AG09319 (cell line): ENCODE results near the gene GPR75.
"Not testable (repeated sequence)": the region's sequence is repeated elsewhere in the genome, so short reads cannot be mapped to it uniquely, and the experiment has no call there.

Source experiments
- DNase-seq: peaks from one replicate; pipeline ENCODE4 v3.0.0-alpha.2; 2010; ENCODE audit warnings: low read depth; ENCODE audit errors: extremely low read depth
- CTCF ChIP-seq: IDR thresholded peaks from 2 replicates; pipeline ENCODE4 v1.5.1; 2011; ENCODE audit warnings: low read depth, mild to moderate bottlenecking, inconsistent platforms, low read length, moderate library complexity

GPR75 gene

GRCh38 chr2:53856272-53856671 lies 3.5 kb downstream of the GPR75 start:
- TF ChIP-seq CTCF = no peak
- DNase-seq = no peak

- TF ChIP-seq CTCF = no peak
- no peak for DNase-seq
Measured at GRCh38 chr2:53854678-53855077, 5.1 kb downstream of the GPR75 start.

- TF ChIP-seq CTCF = no peak
- no peak for DNase-seq
Measured at GRCh38 chr2:53852532-53852931, 7.2 kb downstream of the GPR75 start.

- not testable (repeated sequence) for DNase-seq
Measured at GRCh38 chr2:53851052-53851757, 8.6 kb downstream of the GPR75 start.

GRCh38 chr2:53848062-53848461 lies 11.7 kb downstream of the GPR75 start:
- TF ChIP-seq CTCF = no peak
- no peak for DNase-seq

GRCh38 chr2:53843595-53843994 lies 16.2 kb downstream of the GPR75 start:
- no peak for DNase-seq
- no peak for TF ChIP-seq CTCF

GRCh38 chr2:53842891-53843290 lies 16.9 kb downstream of the GPR75 start:
- no peak for DNase-seq
- TF ChIP-seq CTCF = no peak

GRCh38 chr2:53841651-53842050 lies 18.1 kb downstream of the GPR75 start:
- not testable (repeated sequence) for DNase-seq
